MM.1S (cell line): Measurements from ENCODE around the gene MAPK8IP1.

Source experiments
- DNase-seq: peaks from one replicate; pipeline ENCODE4 v3.0.0-alpha.2; 2015
- H2AFZ ChIP-seq: fragments of 300-600 bp; sonication (generic); 2 replicates; pipeline ENCODE4 v1.6.0; 2016; ENCODE audit warnings: antibody characterized with exemption, low read length
- H3F3A ChIP-seq: fragments of 300-600 bp; sonication (generic); 2 replicates; pipeline ENCODE4 v1.6.1; 2016; ENCODE audit warnings: mild to moderate bottlenecking, antibody characterized with exemption, low read length, moderate library complexity, mixed read lengths; ENCODE audit not compliant: insufficient read depth
- H3K27ac ChIP-seq: fragments of 300-600 bp; sonication (generic); 2 replicates; pipeline ENCODE4 v1.5.1; 2016; ENCODE audit warnings: mild to moderate bottlenecking, low read length
- H3K27me3 ChIP-seq: fragments of 300-600 bp; sonication (generic); replicated peaks from 2 replicates; pipeline ENCODE4 v1.6.0; 2016; ENCODE audit warnings: low read length; ENCODE audit not compliant: insufficient read depth
- H3K36me3 ChIP-seq: fragments of 300-600 bp; sonication (generic); replicated peaks from 2 replicates; pipeline ENCODE4 v1.6.1; 2016; ENCODE audit warnings: mild to moderate bottlenecking, low read length, mixed read lengths; ENCODE audit not compliant: insufficient read depth
- H3K4me1 ChIP-seq: fragments of 300-600 bp; sonication (generic); 2 replicates; pipeline ENCODE4 v1.6.1; 2016; ENCODE audit warnings: low read length, mixed read lengths
- H3K4me2 ChIP-seq: fragments of 300-600 bp; sonication (generic); 2 replicates; pipeline ENCODE4 v1.6.0; 2016; ENCODE audit warnings: low read depth, low read length
- H3K4me3 ChIP-seq: fragments of 300-600 bp; sonication (generic); 2 replicates; pipeline ENCODE4 v1.5.1; 2016; ENCODE audit warnings: low read length, mixed read lengths
- H3K79me2 ChIP-seq: fragments of 300-600 bp; sonication (generic); 2 replicates; pipeline ENCODE4 v1.6.1; 2016; ENCODE audit warnings: mixed run types, low read length, mixed read lengths
- H3K9ac ChIP-seq: fragments of 300-600 bp; sonication (generic); 2 replicates; pipeline ENCODE4 v1.6.1; 2016; ENCODE audit warnings: low read length, mixed read lengths
- H3K9me2 ChIP-seq: fragments of 300-600 bp; sonication (generic); replicated peaks from 2 replicates; pipeline ENCODE4 v1.6.1; 2016; ENCODE audit warnings: mild to moderate bottlenecking, low read length, mixed read lengths; ENCODE audit not compliant: insufficient read depth
- H3K9me3 ChIP-seq: fragments of 300-600 bp; sonication (generic); replicated peaks from 2 replicates; pipeline ENCODE4 v1.6.1; 2016; ENCODE audit warnings: mild to moderate bottlenecking, low read length, mixed read lengths; ENCODE audit not compliant: insufficient read depth
- H4K20me1 ChIP-seq: fragments of 300-600 bp; sonication (generic); 2 replicates; pipeline ENCODE4 v1.6.1; 2016; ENCODE audit warnings: mild to moderate bottlenecking, low read length, moderate library complexity, mixed read lengths; ENCODE audit not compliant: insufficient read depth
- CTCF ChIP-seq: fragments of 300-600 bp; sonication (generic); IDR thresholded peaks from 2 replicates; pipeline ENCODE4 v1.5.1; 2016; ENCODE audit warnings: antibody characterized with exemption, low read length, mixed read lengths
- EZH2 ChIP-seq: fragments of 300-600 bp; sonication (generic); optimal IDR thresholded peaks from 2 replicates; pipeline ENCODE3; 2017; ENCODE audit warnings: low read depth, mild to moderate bottlenecking, antibody characterized with exemption, low read length, mixed read lengths
- EZH2phosphoT487 ChIP-seq: fragments of 300-600 bp; sonication (generic); IDR thresholded peaks from 2 replicates; pipeline ENCODE4 v1.6.1; 2018; ENCODE audit warnings: antibody characterized with exemption, low read length

MAPK8IP1 gene

GRCh38 chr11:45933846-45934579 lies 48.6 kb downstream of the MAPK8IP1 start:
- Histone ChIP-seq H2AFZ (no peak overlapping the region), H3K79me2 (no peaks in the 10 kb centered on the region), H3K4me2 (no peak overlapping the region), H3K4me3 (no peak overlapping the region), H3K4me1 (peaks cover 13% of the 10 kb centered on the region; the same call in 1 of the 2 replicates), H4K20me1 (no peaks in the 10 kb centered on the region), H3K9me2 (no peaks in the 10 kb centered on the region), H3F3A (peaks cover 12% of the 10 kb centered on the region), H3K9me3 (no peaks in the 10 kb centered on the region), H3K27me3 (no peaks in the 10 kb centered on the region), H3K27ac (no peak overlapping the region), H3K9ac (no peak overlapping the region), H3K36me3 (no peaks in the 10 kb centered on the region)
- no peak for DNase-seq
- TF ChIP-seq CTCF: no peak
- TF ChIP-seq EZH2phosphoT487: no peak

- no peaks in the 10 kb centered on the region for H3K36me3 ChIP-seq
- no peaks in the 10 kb centered on the region for H3K9me2 ChIP-seq
- H3K4me1 ChIP-seq: peaks cover 8% of the 10 kb centered on the region; the same call in 1 of the 2 replicates
- H3K27me3 ChIP-seq: no peaks in the 10 kb centered on the region
- H3K9ac ChIP-seq: no peak overlapping the region
- H2AFZ ChIP-seq: no peak overlapping the region
- H3F3A ChIP-seq: peaks cover 7% of the 10 kb centered on the region
- no peak overlapping the region for H3K27ac ChIP-seq
- no peaks in the 10 kb centered on the region for H3K9me3 ChIP-seq
- H3K79me2 ChIP-seq: no peaks in the 10 kb centered on the region
- H3K4me2 ChIP-seq: no peak overlapping the region
- no peak for DNase-seq
- H3K4me3 ChIP-seq: no peak overlapping the region
- TF ChIP-seq EZH2phosphoT487 (no peak), EZH2 (no peak), CTCF (no peak)
- no peaks in the 10 kb centered on the region for H4K20me1 ChIP-seq
Measured at GRCh38 chr11:45934580-45935318, 49.3 kb downstream of the MAPK8IP1 start.

- peaks cover 2% of the 10 kb centered on the region; the same call in 1 of the 2 replicates for H3K4me1 ChIP-seq
- DNase-seq: no peak
- no peak for TF ChIP-seq EZH2phosphoT487
- no peak for TF ChIP-seq EZH2
- TF ChIP-seq CTCF: no peak
- no peaks in the 10 kb centered on the region for H4K20me1 ChIP-seq
- H3K27ac ChIP-seq: no peak overlapping the region
- no peaks in the 10 kb centered on the region for H3K27me3 ChIP-seq
- no peak overlapping the region for H3K4me3 ChIP-seq
- peaks cover under 1% of the 10 kb centered on the region for H3F3A ChIP-seq
- no peaks in the 10 kb centered on the region for H3K9me3 ChIP-seq
- H2AFZ ChIP-seq: no peak overlapping the region
- H3K9ac ChIP-seq: no peak overlapping the region
- no peaks in the 10 kb centered on the region for H3K79me2 ChIP-seq
- H3K36me3 ChIP-seq: no peaks in the 10 kb centered on the region
- H3K4me2 ChIP-seq: no peak overlapping the region
- no peaks in the 10 kb centered on the region for H3K9me2 ChIP-seq
Measured at GRCh38 chr11:45935349-45936064, 50.1 kb downstream of the MAPK8IP1 start.
